GM12878 (cell line): ENCODE data around the gene DTX1. TPM values are rescaled to one million over a fixed set of nuclear protein-coding genes. Genes with fewer than 3 reads are reported as not detected.

ENCODE experiments used
- ATAC-seq: fragments of 200-7000 bp; cut with Tn5 transposase; 3 replicates; pipeline ENCODE4 v1.9.1; 2020; ENCODE audit warnings: mild to moderate bottlenecking, moderate library complexity
- BruUV-seq: library from RNA; stranded (reverse); fragments of 400-500 nt; replicated peaks from 2 replicates; lab custom pipeline; 2021; lab: Mats Ljungman, UMichigan
- CTCF ChIA-PET: fragments of 300-600 bp; sonication (Branson Sonifier 250); formaldehyde crosslinking; extraction: SDS; loops from one replicate; lab custom pipeline; 2021; ENCODE audit warnings: inconsistent platforms; lab: Yijun Ruan, JAX
- POLR2A ChIA-PET: fragments of 350-600 bp; formaldehyde crosslinking; extraction: SDS; loops from one replicate; lab custom pipeline; 2021; ENCODE audit warnings: inconsistent platforms; lab: Charles Lee
- RAD21 ChIA-PET: fragments of 300-600 bp; sonication (Branson Sonifier 250); formaldehyde crosslinking; loops from one replicate; lab custom pipeline; 2023; ENCODE audit warnings: antibody characterized with exemption; ENCODE audit not compliant: unreplicated experiment; lab: Charles Lee
- SMC1A ChIA-PET: fragments of 300-600 bp; sonication (Branson Sonifier 250); formaldehyde crosslinking; loops from one replicate; lab custom pipeline; 2023; ENCODE audit not compliant: unreplicated experiment, uncharacterized antibody; lab: Charles Lee
- DNase-seq: peaks from one replicate; pipeline ENCODE4 v3.0.0-alpha.2; 2011; ENCODE audit warnings: low read depth, low spot score
- FAIRE-seq: peaks from 3 replicates; lab custom pipeline; 2011; peaks lifted over from hg19 to GRCh38; lab: Jason Lieb, UNC
- H2AFZ ChIP-seq: 2 replicates; pipeline ENCODE4 v1.6.0; 2011; ENCODE audit warnings: low read depth, low read length, control low read depth; ENCODE audit not compliant: control insufficient read depth
- H3K27ac ChIP-seq: 2 replicates; pipeline ENCODE4 v1.5.1; 2011; ENCODE audit warnings: control low read depth; ENCODE audit not compliant: control insufficient read depth, insufficient read depth
- H3K27me3 ChIP-seq, 2 experiments: replicated peaks in 1 of 2; 2 replicates each; pipeline versions ENCODE4 v1.6.0 to v1.6.1; 2011; ENCODE audit warnings: low read length in 1 of 2; ENCODE audit not compliant: control insufficient read depth in 2 of 2, insufficient read depth in 2 of 2
- H3K36me3 ChIP-seq, 2 experiments: 2 replicates each; pipeline ENCODE4 v1.5.1; 2011; ENCODE audit warnings: low read length in 1 of 2; ENCODE audit not compliant: control insufficient read depth in 2 of 2, insufficient read depth in 2 of 2
- H3K4me1 ChIP-seq: 2 replicates; pipeline ENCODE4 v1.6.1; 2011; ENCODE audit warnings: mild to moderate bottlenecking, low read length, moderate library complexity, mixed read lengths; ENCODE audit not compliant: control insufficient read depth, insufficient read depth
- H3K4me2 ChIP-seq: 2 replicates; pipeline ENCODE4 v1.6.0; 2011; ENCODE audit warnings: control low read depth; ENCODE audit not compliant: control insufficient read depth, insufficient read depth
- H3K4me3 ChIP-seq: fragments of 200-600 bp; sonication (generic); 2 replicates; pipeline ENCODE4 v1.5.1; 2016
- H3K79me2 ChIP-seq: 2 replicates; pipeline ENCODE4 v1.6.0; 2011; ENCODE audit warnings: low read length; ENCODE audit not compliant: control insufficient read depth, insufficient read depth
- H3K9ac ChIP-seq: 2 replicates; pipeline ENCODE4 v1.8.0; 2011; ENCODE audit warnings: low read length, control low read depth, mixed read lengths; ENCODE audit not compliant: control insufficient read depth, insufficient read depth
- H3K9me3 ChIP-seq: replicated peaks from 3 replicates; pipeline ENCODE4 v1.5.1; 2011; ENCODE audit warnings: mild to moderate bottlenecking, low read length; ENCODE audit not compliant: control insufficient read depth, insufficient read depth
- H4K20me1 ChIP-seq: 2 replicates; pipeline ENCODE4 v1.6.0; 2011; ENCODE audit not compliant: control insufficient read depth, insufficient read depth
- HDAC2 ChIP-seq: fragments of 200-600 bp; sonication (generic); IDR thresholded peaks from 2 replicates; pipeline ENCODE4 v1.6.1; 2017
- MLLT1 ChIP-seq: fragments of 450-650 bp; IDR thresholded peaks from 2 replicates; pipeline ENCODE4 v1.6.1; 2016; ENCODE audit warnings: mild to moderate bottlenecking
- SUPT20H ChIP-seq: IDR thresholded peaks from 2 replicates; pipeline ENCODE4 v1.6.1; 2011; ENCODE audit warnings: low read depth, mild to moderate bottlenecking, low read length, moderate library complexity, borderline replicate concordance; ENCODE audit not compliant: control insufficient read depth
- TCF12 ChIP-seq: IDR thresholded peaks from 2 replicates; pipeline ENCODE4 v1.6.1; 2011; ENCODE audit warnings: low read depth, mild to moderate bottlenecking, low read length
- WGBS: methylation state at CpG from one replicate; pipeline ENCODE4 v1.1.6; 2016; ENCODE audit warnings: low lambda C conversion rate; ENCODE audit not compliant: insufficient replicate concordance, insufficient coverage; ENCODE audit errors: missing lambda C conversion rate; 5-methylcytosine and 5-hydroxymethylcytosine counted together
- in situ Hi-C: fragments of 300-500 bp; cut with MboI; formaldehyde crosslinking; loops from 9 replicates; pipeline ENCODE4 v1.14.3; 2018; ENCODE audit warnings: mixed read lengths
- intact Hi-C: fragments of 100-400 bp; cut with micrococcal nuclease; formaldehyde crosslinking; loops from one replicate; pipeline ENCODE4 v1.14.2; 2022; ENCODE audit not compliant: unreplicated experiment
- polyA plus RNA-seq, 11 experiments: library from polyadenylated mRNA; depleted of rRNA in 4 of 11; unstranded in 6 of 11; stranded (reverse) in 5 of 11; fragments of >200 nt; fragmentation: Nextera tagmentation in 4 of 11; fragmentation: Illumina TruSeq in 1 of 11; extraction: Ambion mirVana in 4 of 11; extraction: Trizol in 1 of 11; gene quantifications; 1 replicate in 1 of 11; 2 replicates in 10 of 11; pipeline versions ENCODE4 v1.2.1 to v1.2.3, GENCODE V29; 2011 to 2016; ENCODE audit warnings: inconsistent platforms in 2 of 11, missing spikeins in 2 of 11, low read depth in 1 of 11
- total RNA-seq, 4 experiments: library from RNA; depleted of rRNA in 3 of 4; stranded (reverse); fragments of >200 nt in 3 of 4; fragmentation: Illumina TruSeq in 1 of 4; extraction: Trizol in 1 of 4; gene quantifications; 2 replicates each; pipeline versions ENCODE4 v1.2.1 to v1.2.3, GENCODE V29; 2013 to 2021

Gene DTX1
- total and polyA plus RNA-seq, 10 of the 15 experiments (the other 5 are each of a cell fraction or from before 2014, with no cell fraction given), result 0.09 to 2.8 (median 0.66) TPM

DNA sequence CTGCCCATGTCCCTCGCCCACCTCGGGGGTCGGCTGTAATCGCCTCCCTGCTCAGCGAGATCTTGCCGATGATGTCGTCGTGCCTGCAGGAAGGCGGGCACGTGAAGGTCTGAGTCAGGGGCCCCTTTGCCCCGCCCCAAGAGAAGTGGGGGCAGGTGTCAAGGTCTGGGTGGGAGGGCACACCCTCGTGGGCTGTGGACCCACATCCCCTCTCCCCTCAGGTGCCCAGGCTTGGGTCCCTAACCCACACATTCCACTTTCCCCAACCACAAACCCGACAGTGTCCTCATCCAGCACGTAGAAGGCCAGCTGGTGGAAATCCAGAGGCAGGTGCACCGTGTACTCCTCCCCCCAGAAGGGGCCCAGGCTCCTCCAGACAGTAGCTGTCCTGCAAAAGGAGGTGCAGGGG, 71.3 kb downstream of the DTX1 start:
- WGBS, result 11% methylated on average over 15 of the region's 15 CpGs
- in situ Hi-C loops (no loop called here), intact Hi-C loops (no loop called here)
- DNase-seq (no peak), FAIRE-seq (no peak), ATAC-seq (no peak)
- TF ChIP-seq TCF12, result no peak
- TF ChIP-seq SUPT20H, result no peak
- TF ChIP-seq HDAC2, result no peak
- no peak for TF ChIP-seq MLLT1
- H3K4me3 ChIP-seq, result no peak overlapping the region
- no peak overlapping the region for H2AFZ ChIP-seq
- H3K27ac ChIP-seq, result no peak overlapping the region
- no peaks in the 10 kb centered on the region for H3K79me2 ChIP-seq
- no peak overlapping the region for H3K9ac ChIP-seq
- no peak overlapping the region for H3K4me2 ChIP-seq
- ChIA-PET RAD21 (interaction anchor here (0.5 kb wide), 1 partner anchor 38 kb away, joined by 3 read pairs; no protein-coding TSS in a partner anchor), SMC1A (interaction anchor here (0.9 kb wide), 1 partner anchor 25 kb away, joined by 3 read pairs; no protein-coding TSS in a partner anchor), POLR2A (no interaction called here), CTCF (interaction anchor here (0.9 kb wide), 1 partner anchor 10 kb away, joined by 5 read pairs; no protein-coding TSS in a partner anchor)
- no peaks in the 10 kb centered on the region for H4K20me1 ChIP-seq
- H3K36me3 ChIP-seq, result no peaks in the 10 kb centered on the region
- no peaks in the 10 kb centered on the region for H3K27me3 ChIP-seq
- H3K4me1 ChIP-seq, result peaks cover 3% of the 10 kb centered on the region; the same call in 1 of the 2 replicates
- BruUV-seq, result no TSS peak
- H3K9me3 ChIP-seq, result no peaks in the 10 kb centered on the region; the same call in 2 of the 3 replicates
